Testis (tissue), 2 donors: Measurements from ENCODE around the gene CA5A.

Experiments
- CTCF ChIP-seq, 3 experiments: fragments of 450-650 bp in 2 of 3; fragments of 200-600 bp in 1 of 3; sonication (generic) in 1 of 3; IDR thresholded peaks; one replicate each; pipeline ENCODE4 v1.5.1; 2016 to 2019; ENCODE audit warnings: antibody characterized with exemption in 3 of 3, mild to moderate bottlenecking in 2 of 3, moderate library complexity in 1 of 3
- POLR2A ChIP-seq: fragments of 450-650 bp; IDR thresholded peaks from one replicate; pipeline ENCODE4 v1.6.1; 2017; ENCODE audit warnings: antibody characterized with exemption, mild to moderate bottlenecking, moderate library complexity

DNA sequence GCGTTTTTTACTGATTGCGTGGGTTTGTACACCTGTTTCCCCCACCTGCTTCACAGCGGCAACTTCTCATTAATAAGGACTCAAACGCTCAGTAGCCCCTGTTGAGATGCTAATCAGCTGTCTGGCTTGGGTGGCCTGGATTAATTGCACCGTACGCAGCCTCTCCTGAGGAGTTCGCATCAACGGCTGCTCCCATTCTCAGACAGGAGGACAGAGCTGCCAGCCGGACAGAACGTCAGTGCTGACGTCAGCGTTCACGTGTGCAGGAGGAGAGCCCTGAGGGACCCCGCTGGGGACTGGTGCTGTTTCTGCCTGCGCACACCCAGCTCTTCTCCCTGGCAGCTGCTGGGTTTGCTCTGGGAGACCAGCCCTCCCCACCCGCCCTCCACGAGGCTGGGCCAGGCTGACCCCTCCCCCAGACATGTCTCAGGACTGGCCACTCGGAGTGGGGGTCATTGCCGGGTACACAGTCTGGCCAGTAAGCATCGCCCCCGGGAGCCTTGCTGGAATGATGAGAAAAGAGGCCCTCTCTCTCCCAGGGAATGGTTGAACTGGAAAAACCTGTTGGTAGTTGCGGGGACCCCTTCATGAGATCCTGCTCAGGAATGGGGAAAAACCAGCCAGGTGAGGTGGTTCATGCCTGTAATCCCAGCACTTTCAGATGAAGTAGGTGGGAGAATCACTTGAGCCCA, 9.2 kb upstream of the CA5A start:
- TF ChIP-seq POLR2A (no peak), CTCF (IDR thresholded peaks at IDR 0.05) (no peak)
